ACC112 (cell line): Measurements from ENCODE around the gene TAF1.
A peak's percentile ranks its signal among the peaks of the same experiment; 100 is the strongest.
"Not testable (repeated sequence)": the region's sequence is repeated elsewhere in the genome, so short reads cannot be mapped to it uniquely, and the experiment has no call there.

ENCODE experiments used
- H2AFZ ChIP-seq: fragments of 200-600 bp; sonication (generic); one replicate; pipeline ENCODE4 v1.6.0; 2017; ENCODE audit warnings: antibody characterized with exemption, low read length; ENCODE audit not compliant: unreplicated experiment
- H3K27ac ChIP-seq: fragments of 200-600 bp; sonication (generic); 2 replicates; pipeline ENCODE4 v1.5.1; 2014; ENCODE audit warnings: low read depth, mild to moderate bottlenecking, antibody characterized with exemption, low read length, moderate library complexity
- H3K27me3 ChIP-seq: fragments of 200-600 bp; sonication (generic); 2 replicates; pipeline ENCODE4 v1.6.1; 2014; ENCODE audit warnings: mild to moderate bottlenecking, antibody characterized with exemption, low read length, moderate library complexity, mixed read lengths; ENCODE audit not compliant: insufficient read depth
- H3K36me3 ChIP-seq: fragments of 200-600 bp; sonication (generic); 2 replicates; pipeline ENCODE4 v1.6.1; 2016; ENCODE audit warnings: mild to moderate bottlenecking, antibody characterized with exemption, low read length, moderate library complexity, mixed read lengths; ENCODE audit not compliant: insufficient read depth
- H3K4me1 ChIP-seq: fragments of 200-600 bp; sonication (generic); one replicate; pipeline ENCODE4 v1.6.1; 2016; ENCODE audit warnings: low read length, mixed read lengths; ENCODE audit not compliant: insufficient read depth, unreplicated experiment, control insufficient read depth
- H3K4me3 ChIP-seq: fragments of 200-600 bp; sonication (generic); 2 replicates; pipeline ENCODE4 v1.5.1; 2014; ENCODE audit warnings: mild to moderate bottlenecking, low read depth, low read length
- H3K79me2 ChIP-seq: fragments of 200-600 bp; sonication (generic); one replicate; pipeline ENCODE4 v1.6.0; 2016; ENCODE audit warnings: low read length; ENCODE audit not compliant: control insufficient read depth, unreplicated experiment, insufficient read depth

Gene TAF1

DNA sequence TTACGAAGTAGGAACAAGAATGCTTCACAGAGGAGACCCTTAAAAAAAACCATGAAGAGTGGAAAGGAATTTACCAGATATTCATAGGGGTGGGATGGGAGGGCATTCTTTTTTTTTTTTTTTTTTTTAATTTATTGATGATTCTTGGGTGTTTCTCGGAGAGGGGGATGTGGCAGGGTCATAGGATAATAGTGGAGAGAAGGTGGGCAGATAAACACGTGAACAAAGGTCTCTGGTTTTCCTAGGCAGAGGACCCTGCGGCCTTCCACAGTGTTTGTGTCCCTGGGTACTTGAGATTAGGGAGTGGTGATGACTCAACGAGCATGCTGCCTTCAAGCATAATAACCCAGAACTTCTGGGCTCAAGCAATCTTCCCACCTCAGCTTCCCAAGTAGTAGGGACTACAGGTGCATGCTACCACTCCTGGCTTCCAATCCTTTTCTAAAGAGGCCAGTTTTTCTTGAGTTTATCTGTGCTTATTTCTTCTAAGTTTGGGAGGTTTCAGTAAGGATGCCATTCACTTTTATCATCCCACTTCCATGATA, 100.9 kb downstream of the TAF1 start:
- H2AFZ ChIP-seq = no peak overlapping the region
- no peak overlapping the region for H3K27ac ChIP-seq
- 0 out of 2 replicates have a peak, but pooled peaks cover 3% of the 10 kb centered on the region for H3K36me3 ChIP-seq
- H3K4me3 ChIP-seq = no peak overlapping the region
- H3K79me2 ChIP-seq = no peaks in the 10 kb centered on the region
- H3K27me3 ChIP-seq = no peaks in the 10 kb centered on the region
- H3K4me1 ChIP-seq = no peaks in the 10 kb centered on the region

- Histone ChIP-seq H3K79me2 (no peaks in the 10 kb centered on the region), H3K27ac (no peak overlapping the region), H3K4me1 (no peaks in the 10 kb centered on the region), H3K4me3 (no peak overlapping the region), H3K27me3 (no peaks in the 10 kb centered on the region), H2AFZ (no peak overlapping the region), H3K36me3 (no peaks in the 10 kb centered on the region)
Measured at GRCh38 chrX:71475785-71476540, 109.8 kb downstream of the TAF1 start.

DNA sequence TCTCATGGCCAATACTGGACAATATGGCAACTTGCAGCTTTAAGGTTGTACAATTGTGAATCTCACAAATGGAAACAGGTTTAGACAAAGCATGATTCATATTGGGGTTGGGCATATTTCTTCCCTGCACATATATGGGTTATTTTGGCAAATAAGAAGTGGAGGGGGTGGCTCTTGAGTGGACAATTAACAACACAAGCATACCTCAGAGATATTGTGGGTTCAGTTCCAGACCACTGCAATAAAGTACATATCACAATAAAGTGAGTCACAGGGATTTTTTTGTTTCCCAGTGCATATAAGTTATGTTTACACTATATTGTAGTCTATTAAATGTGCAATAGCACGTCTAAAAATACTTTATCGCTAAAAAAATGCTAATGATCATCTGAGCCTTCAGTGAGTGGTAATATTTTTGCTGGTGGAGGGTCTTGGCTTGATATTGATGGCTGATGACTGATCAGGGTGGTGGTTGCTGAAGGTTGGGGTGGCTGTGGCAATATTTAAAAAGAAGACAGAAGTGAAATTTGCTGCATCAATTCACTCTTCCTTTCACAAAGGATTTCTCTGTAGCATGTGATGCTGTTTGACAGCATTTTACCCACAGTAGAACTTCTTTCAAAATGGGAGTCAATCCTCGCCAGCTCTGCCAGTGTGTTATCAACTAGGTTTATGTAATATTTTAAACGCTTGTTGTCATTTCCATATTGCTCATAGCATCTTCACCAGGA, 116.2 kb downstream of the TAF1 start:
- Histone ChIP-seq H3K4me3 (no peak overlapping the region), H3K27me3 (no peaks in the 10 kb centered on the region), H3K36me3 (no peaks in the 10 kb centered on the region), H3K79me2 (no peaks in the 10 kb centered on the region), H3K27ac (no peak overlapping the region), H3K4me1 (no peaks in the 10 kb centered on the region), H2AFZ (no peak overlapping the region)

GRCh38 chrX:71487814-71488213, 121.7 kb downstream of the TAF1 start:
- Histone ChIP-seq H3K36me3 (no peaks in the 10 kb centered on the region), H3K79me2 (no peaks in the 10 kb centered on the region), H3K27ac (no peak overlapping the region), H3K4me1 (no peaks in the 10 kb centered on the region), H2AFZ (no peak overlapping the region), H3K27me3 (no peaks in the 10 kb centered on the region), H3K4me3 (no peak overlapping the region)

- H3K36me3 ChIP-seq = no peaks in the 10 kb centered on the region
- H2AFZ ChIP-seq = no peak overlapping the region
- H3K4me3 ChIP-seq = no peak overlapping the region
- H3K4me1 ChIP-seq = no peaks in the 10 kb centered on the region
- H3K79me2 ChIP-seq = no peaks in the 10 kb centered on the region
- no peak overlapping the region for H3K27ac ChIP-seq
- H3K27me3 ChIP-seq = no peaks in the 10 kb centered on the region
Measured at GRCh38 chrX:71489540-71489939, 123.4 kb downstream of the TAF1 start.

DNA sequence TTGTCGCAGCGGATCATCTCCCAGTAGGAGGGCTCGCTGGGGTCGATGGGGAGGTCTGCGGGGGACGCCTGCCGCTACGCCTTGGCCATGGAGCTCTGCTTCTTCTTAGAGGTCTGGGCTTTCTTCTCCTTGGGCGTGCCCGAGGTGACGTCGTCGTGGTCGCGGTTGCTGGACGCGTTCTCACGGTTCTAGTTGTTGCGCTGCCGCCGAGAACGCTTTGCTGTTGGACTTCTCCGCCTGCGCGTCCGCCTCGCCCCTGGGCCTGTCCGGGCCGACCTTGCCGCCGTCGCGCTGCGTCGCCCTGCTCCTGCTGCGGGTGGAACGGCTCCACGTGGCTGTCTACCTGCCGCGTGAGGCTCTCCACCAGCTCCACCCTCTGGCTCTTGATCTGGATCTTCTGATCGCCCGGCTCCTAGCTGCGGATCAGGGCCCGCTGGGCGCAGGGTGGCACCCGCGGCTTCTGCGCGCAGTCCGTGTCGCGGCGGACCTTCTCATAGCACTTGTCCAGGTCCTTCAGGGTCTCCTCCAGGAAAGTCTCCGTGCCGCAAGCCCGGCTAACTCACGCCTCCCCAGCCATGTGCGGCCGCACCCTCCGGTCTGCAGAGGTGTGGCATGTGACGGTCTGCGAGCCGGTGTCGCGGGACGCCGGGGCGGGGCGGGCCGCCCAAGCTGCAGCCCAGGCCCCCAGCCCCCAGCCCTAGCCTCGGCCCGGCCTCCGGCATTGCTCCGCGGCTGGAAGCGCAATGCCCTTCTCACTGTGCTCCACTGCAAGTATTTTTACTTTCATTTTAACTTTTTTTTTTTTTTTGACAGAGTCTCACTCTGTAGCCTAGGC, 126.3 kb downstream of the TAF1 start:
- Histone ChIP-seq H3K36me3 (no peaks in the 10 kb centered on the region), H3K79me2 (no peaks in the 10 kb centered on the region), H3K27ac (no peak overlapping the region), H2AFZ (peak overlapping the region; percentile 81), H3K27me3 (no peaks in the 10 kb centered on the region), H3K4me3 (peak overlapping the region; percentile 87), H3K4me1 (no peaks in the 10 kb centered on the region)

- H3K27ac ChIP-seq = no peak overlapping the region
- peak overlapping the region; percentile 87 for H3K4me3 ChIP-seq
- no peaks in the 10 kb centered on the region for H3K36me3 ChIP-seq
- no peaks in the 10 kb centered on the region for H3K27me3 ChIP-seq
- H3K4me1 ChIP-seq = no peaks in the 10 kb centered on the region
- no peak overlapping the region for H2AFZ ChIP-seq
- H3K79me2 ChIP-seq = no peaks in the 10 kb centered on the region
Measured at GRCh38 chrX:71493111-71493613, 127.0 kb downstream of the TAF1 start.

DNA sequence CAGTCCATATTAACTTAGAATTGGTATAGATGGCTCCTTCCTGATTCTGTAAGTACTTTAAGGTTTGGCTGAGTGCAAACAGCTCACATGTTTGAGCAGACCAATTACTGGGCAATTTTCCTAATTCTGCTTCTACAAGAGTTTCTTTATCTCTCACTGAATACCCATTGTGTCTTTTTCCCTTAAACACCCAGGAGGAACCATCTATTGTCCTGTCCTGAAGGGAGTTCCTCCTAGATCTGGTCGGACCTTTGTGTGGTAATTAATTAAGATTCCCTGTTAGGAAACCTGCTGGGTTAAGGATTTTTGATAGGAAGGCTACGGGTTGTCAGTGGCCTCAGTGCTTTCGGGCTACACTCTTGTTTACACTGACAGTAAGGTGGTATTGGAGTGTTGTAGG, 129.8 kb downstream of the TAF1 start:
- H3K4me3 ChIP-seq, H2AFZ ChIP-seq, H3K27me3 ChIP-seq, H3K79me2 ChIP-seq, H3K27ac ChIP-seq, H3K4me1 ChIP-seq, H3K36me3 ChIP-seq: not testable (repeated sequence)

DNA sequence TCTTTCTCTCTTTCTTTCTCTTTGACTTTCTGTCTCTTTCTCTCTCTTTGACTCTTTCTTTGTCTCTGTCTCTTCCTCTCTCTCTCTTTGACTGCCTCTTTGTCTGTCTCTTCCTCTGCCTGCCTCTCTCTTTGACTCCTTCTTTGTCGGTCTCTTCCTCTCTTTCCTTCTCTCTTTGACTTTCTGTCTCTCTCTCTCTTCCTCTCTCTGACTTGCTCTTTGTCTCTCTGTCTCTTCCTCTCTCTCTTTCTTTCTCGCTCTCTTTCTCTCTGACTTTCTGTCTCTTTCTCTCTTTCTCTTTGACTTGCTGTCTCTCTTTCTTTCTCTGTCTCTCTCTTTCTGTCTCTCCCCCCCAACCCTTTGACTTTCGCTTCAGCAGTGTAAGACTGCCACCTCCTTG, 130.3 kb downstream of the TAF1 start:
- no peaks in the 10 kb centered on the region for H3K36me3 ChIP-seq
- no peak overlapping the region for H2AFZ ChIP-seq
- no peak overlapping the region for H3K4me3 ChIP-seq
- H3K79me2 ChIP-seq = no peaks in the 10 kb centered on the region
- no peak overlapping the region for H3K27ac ChIP-seq
- no peaks in the 10 kb centered on the region for H3K4me1 ChIP-seq
- no peaks in the 10 kb centered on the region for H3K27me3 ChIP-seq

DNA sequence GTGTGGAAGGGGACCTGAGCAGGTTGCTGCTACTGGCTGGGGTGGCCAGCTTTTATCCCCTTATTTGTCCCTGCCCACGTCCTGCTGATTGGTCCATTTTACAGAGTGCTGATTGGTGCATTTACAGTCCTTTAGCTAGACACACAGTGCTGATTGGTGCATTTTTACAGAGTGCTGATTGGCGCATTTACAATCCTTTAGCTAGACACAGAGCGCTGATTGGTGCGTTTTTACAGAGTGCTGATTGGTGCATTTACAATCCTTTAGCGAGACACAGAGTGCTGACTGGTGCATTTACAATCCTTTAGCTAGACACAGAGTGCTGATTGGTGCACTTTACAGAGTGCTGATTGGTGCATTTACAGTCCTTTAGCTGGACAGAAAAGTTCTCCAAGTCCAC, 135.9 kb downstream of the TAF1 start:
- not testable (repeated sequence) for H3K36me3 ChIP-seq, H3K27ac ChIP-seq, H3K79me2 ChIP-seq, H3K27me3 ChIP-seq, H3K4me1 ChIP-seq, H3K4me3 ChIP-seq, H2AFZ ChIP-seq
